ENCODE results near the gene FAM110D. TPM values are rescaled to one million over a fixed set of nuclear protein-coding genes. Genes with fewer than 3 reads are reported as not detected.

Gene FAM110D
- total and polyA plus RNA-seq, 7 donors, result 1.2 to 2.9 (median 1.4) TPM

DNA sequence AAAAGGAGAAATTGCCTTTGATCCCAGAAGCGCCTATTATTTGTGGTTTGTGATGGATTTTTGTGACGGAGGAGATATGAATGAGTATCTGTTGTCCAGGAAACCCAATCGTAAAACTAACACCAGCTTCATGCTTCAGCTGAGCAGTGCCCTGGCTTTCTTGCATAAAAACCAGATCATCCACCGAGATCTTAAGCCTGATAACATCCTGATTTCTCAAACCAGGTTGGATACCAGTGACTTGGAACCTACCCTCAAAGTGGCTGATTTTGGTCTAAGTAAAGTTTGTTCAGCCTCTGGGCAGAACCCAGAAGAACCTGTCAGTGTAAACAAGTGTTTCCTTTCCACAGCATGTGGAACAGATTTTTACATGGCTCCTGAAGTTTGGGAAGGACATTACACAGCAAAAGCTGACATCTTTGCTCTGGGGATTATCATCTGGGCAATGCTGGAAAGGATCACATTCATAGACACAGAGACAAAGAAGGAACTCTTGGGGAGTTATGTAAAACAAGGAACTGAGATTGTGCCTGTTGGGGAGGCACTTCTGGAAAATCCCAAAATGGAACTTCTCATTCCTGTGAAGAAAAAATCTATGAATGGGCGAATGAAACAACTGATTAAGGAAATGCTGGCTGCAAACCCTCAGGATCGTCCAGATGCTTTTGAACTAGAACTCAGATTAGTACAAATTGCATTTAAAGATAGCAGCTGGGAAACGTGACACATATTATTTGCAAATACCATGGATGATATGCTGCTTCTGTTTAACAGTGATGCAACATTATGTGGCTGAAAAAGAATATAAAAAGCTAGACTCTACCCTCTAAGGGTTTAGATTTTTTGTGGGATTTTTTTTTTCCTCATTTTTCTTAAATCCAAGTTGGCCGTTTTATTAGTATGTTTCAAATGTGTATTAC is 36.8 kb upstream of the FAM110D start:
- intact Hi-C loops (cut with DNase I), result no loop called here
- TF ChIP-seq, protein P1, sequence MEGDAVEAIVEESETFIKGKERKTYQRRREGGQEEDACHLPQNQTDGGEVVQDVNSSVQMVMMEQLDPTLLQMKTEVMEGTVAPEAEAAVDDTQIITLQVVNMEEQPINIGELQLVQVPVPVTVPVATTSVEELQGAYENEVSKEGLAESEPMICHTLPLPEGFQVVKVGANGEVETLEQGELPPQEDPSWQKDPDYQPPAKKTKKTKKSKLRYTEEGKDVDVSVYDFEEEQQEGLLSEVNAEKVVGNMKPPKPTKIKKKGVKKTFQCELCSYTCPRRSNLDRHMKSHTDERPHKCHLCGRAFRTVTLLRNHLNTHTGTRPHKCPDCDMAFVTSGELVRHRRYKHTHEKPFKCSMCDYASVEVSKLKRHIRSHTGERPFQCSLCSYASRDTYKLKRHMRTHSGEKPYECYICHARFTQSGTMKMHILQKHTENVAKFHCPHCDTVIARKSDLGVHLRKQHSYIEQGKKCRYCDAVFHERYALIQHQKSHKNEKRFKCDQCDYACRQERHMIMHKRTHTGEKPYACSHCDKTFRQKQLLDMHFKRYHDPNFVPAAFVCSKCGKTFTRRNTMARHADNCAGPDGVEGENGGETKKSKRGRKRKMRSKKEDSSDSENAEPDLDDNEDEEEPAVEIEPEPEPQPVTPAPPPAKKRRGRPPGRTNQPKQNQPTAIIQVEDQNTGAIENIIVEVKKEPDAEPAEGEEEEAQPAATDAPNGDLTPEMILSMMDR (IDR thresholded peaks at IDR 0.05), result no peak
- Histone ChIP-seq H3K9me3 (no peaks in the 10 kb centered on the region), H3K27me3 (ENCODE audit: insufficient read depth in 3 of 3, low read length in 2 of 3) (no peaks in the 10 kb centered on the region), H3K36me3 (ENCODE audit: insufficient read depth in 1 of 2, low read depth in 1 of 2) (peaks cover 0 to 34% of the 10 kb centered on the region in 2 donors), H3K27ac (peak overlapping the region; percentile 76), H3K4me1 (peaks cover 51% of the 10 kb centered on the region), H3K4me3 (peak overlapping the region; percentile 14)
- DNase-seq (no peak), ATAC-seq (peak in 1 of 4 donors; percentile 40)
- 48 to 72% (median 50%) methylated on average over 8 of the region's 8 CpGs for WGBS, 3 donors

DNA sequence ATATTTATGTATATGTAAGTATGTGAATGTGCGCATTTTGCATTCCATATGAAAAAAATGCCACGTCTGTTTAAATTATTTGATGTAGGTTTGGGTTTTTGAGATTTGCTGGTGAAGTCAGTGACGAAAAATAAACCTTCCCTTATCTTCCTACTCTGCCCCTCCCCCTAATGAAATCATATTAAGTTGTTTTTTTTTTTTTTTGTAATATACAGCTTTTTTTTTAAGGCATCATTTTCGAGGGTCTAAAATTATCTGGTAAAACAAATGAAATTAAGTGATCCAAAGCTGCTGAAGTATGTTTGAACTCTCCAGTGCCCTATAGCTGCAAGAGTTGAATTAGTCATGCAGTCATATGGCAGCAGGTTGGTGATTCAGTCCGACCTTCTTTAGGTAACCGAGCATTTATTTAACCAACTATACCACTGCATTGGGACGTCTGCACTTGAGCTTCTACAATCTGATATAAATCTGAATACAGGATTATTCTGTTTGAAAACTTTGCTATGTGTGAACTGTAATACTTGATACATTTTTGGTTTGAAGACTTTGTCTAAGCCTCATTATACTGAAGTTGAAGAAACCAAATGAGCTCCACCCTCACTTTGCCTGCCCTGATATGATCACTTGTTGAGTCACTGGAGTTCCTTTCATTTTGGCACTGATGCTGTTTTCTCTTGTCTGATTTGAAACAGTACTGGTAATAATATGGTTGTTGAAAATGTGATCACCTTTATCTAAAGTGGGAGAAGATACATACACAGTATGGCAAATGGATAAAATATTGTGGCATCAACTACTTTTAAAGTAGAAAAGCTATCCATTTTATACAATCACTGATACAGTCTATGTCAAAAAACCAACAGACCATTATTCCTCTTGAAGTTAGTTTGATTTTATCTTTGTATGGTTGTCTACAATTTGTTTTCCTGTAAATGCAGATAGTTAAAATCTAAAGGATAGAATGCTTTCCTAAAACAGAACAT is 35.6 kb upstream of the FAM110D start:
- DNase-seq (no peak), ATAC-seq (peak; percentile 77 to 83 (median 80))
- Histone ChIP-seq H3K27ac (peak overlapping the region; percentile 76), H3K9me3 (no peaks in the 10 kb centered on the region), H3K36me3 (ENCODE audit: insufficient read depth in 1 of 2, low read depth in 1 of 2) (peaks cover 0 to 22% of the 10 kb centered on the region in 2 donors), H3K27me3 (ENCODE audit: insufficient read depth in 3 of 3, low read length in 2 of 3) (no peaks in the 10 kb centered on the region), H3K4me1 (peaks cover 63% of the 10 kb centered on the region), H3K4me3 (peak overlapping the region; percentile 7)
- intact Hi-C loops (cut with DNase I), result no loop called here
- WGBS, 3 donors, result 79 to 85% (median 84%) methylated on average over 7 of the region's 7 CpGs
- TF ChIP-seq, protein P1 (IDR thresholded peaks at IDR 0.05), result no peak

DNA sequence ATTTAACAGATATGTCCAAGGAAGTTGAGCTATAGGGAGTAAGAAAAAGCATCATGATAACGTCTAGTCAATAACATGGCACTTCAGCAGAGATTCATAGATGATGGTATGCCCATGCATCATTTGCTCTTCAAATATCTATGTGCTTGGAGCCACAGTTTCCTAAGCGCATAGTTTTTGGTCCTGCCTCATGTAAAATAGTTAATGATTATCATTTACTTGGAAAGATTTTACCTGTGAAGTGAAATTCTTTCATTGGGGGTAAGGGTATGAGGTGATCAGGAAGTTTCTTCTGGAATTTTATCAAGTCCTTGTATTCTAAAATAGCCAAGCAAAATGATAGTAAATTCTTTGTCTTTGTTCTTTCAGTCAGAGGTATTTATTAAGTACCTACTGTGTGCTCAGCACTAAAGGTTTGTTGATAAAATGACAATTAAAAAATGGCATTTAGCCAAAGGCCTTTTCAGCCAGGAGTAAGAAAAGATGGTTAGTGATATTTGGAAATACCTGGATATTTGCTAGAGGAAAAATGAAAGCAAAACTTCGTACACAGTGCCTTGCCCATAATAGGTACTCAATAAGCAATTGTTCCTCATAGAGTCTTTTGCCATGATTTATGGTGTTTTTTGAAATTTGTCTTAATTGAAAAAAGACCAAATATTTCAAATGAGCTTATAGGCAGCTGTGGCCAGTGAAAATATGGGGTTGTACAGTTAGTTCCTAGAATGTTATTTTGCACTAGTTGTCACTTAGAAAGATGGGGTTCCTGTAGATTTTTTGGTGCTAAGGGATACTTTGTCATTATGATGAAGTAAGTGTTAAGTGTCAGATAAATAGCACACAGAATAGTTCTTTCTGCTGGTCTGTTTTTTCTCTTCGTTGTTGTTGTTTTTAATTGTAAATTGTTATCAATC is 34.2 kb upstream of the FAM110D start:
- intact Hi-C loops (cut with DNase I), result no loop called here
- Histone ChIP-seq H3K27me3 (ENCODE audit: insufficient read depth in 3 of 3, low read length in 2 of 3) (no peaks in the 10 kb centered on the region), H3K9me3 (no peaks in the 10 kb centered on the region), H3K27ac (peak overlapping the region; percentile 76), H3K4me1 (peaks cover 65% of the 10 kb centered on the region), H3K36me3 (ENCODE audit: insufficient read depth in 1 of 2, low read depth in 1 of 2) (peaks cover 0 to 8% of the 10 kb centered on the region in 2 donors), H3K4me3 (no peak overlapping the region)
- DNase-seq (no peak), ATAC-seq (no peak)
- WGBS, 3 donors, result 82 to 89% (median 83%) methylated on average over 4 of the region's 4 CpGs
- TF ChIP-seq, protein P1 (IDR thresholded peaks at IDR 0.05), result no peak

DNA sequence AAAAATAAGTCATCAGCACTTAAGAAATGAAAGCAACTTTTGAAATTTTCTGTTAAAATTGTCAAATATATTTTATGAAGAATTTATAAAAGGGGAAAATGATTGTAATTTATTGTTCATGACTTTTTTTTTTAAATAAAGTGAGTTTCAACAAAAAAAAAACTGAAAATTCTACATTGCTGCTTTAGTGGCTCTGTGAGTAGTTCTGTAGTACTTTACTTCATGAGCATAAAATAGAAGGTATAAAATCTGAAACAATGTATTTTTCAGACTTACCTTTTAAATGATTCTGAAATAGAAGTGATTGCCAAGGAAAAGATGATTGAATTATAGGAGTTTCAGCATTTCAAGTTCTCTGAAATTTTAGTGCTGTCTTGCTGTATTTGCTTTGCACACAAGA is 33.5 kb upstream of the FAM110D start:
- TF ChIP-seq, protein P1 (IDR thresholded peaks at IDR 0.05), result no peak
- Histone ChIP-seq H3K4me3 (no peak overlapping the region), H3K4me1 (peaks cover 65% of the 10 kb centered on the region), H3K36me3 (ENCODE audit: insufficient read depth in 1 of 2, low read depth in 1 of 2) (peaks cover 0 to 8% of the 10 kb centered on the region in 2 donors), H3K27me3 (ENCODE audit: insufficient read depth in 3 of 3, low read length in 2 of 3) (no peaks in the 10 kb centered on the region), H3K9me3 (no peaks in the 10 kb centered on the region), H3K27ac (peak overlapping the region; percentile 76)
- no peak for ATAC-seq
- intact Hi-C loops (cut with DNase I), result no loop called here
- DNase-seq, result no peak

Measured in psoas muscle (tissue), 8 donors.